Trophoblast cell (in vitro differentiated cells and primary cell): ENCODE measurements around the gene LPP.

ENCODE experiments used
- DNase-seq, 2 donors: peaks; one replicate each; pipeline ENCODE4 v3.0.0-alpha.2; 2016
- H2AFZ ChIP-seq: 2 replicates; pipeline ENCODE4 v1.6.1; 2013; ENCODE audit warnings: low read length, moderate library complexity, mild to moderate bottlenecking; ENCODE audit not compliant: insufficient read depth, poor library complexity
- H2AK5ac ChIP-seq: 2 replicates; pipeline ENCODE4 v1.6.1; 2013; ENCODE audit warnings: mild to moderate bottlenecking, low read length
- H2BK120ac ChIP-seq: 2 replicates; pipeline ENCODE4 v1.6.1; 2013; ENCODE audit warnings: low read length, mild to moderate bottlenecking, moderate library complexity; ENCODE audit not compliant: insufficient read depth, poor library complexity
- H2BK12ac ChIP-seq: 2 replicates; pipeline ENCODE4 v1.6.1; 2013; ENCODE audit warnings: mild to moderate bottlenecking, low read length, moderate library complexity
- H2BK5ac ChIP-seq: 2 replicates; pipeline ENCODE4 v1.6.1; 2013; ENCODE audit warnings: low read length, low read depth, moderate library complexity, mild to moderate bottlenecking; ENCODE audit not compliant: poor library complexity
- H3K14ac ChIP-seq: 2 replicates; pipeline ENCODE4 v1.6.1; 2013; ENCODE audit warnings: mild to moderate bottlenecking, low read length
- H3K18ac ChIP-seq: 2 replicates; pipeline ENCODE4 v1.6.1; 2013; ENCODE audit warnings: mild to moderate bottlenecking, low read length
- H3K23ac ChIP-seq: 2 replicates; pipeline ENCODE4 v1.6.1; 2013; ENCODE audit warnings: low read length
- H3K27ac ChIP-seq: 2 replicates; pipeline ENCODE4 v1.5.1; 2013; ENCODE audit warnings: low read depth, mild to moderate bottlenecking, inconsistent platforms, low read length, moderate library complexity
- H3K27me3 ChIP-seq: 2 replicates; pipeline ENCODE4 v1.6.1; 2013; ENCODE audit warnings: inconsistent platforms, mild to moderate bottlenecking, low read length, moderate library complexity; ENCODE audit not compliant: insufficient read depth
- H3K36me3 ChIP-seq, 2 experiments: 1 replicate in 1 of 2; 2 replicates in 1 of 2; pipeline ENCODE4 v1.6.1; 2013; ENCODE audit warnings: low read length in 2 of 2, mild to moderate bottlenecking in 2 of 2, moderate library complexity in 1 of 2; ENCODE audit not compliant: insufficient read depth in 2 of 2, control insufficient read depth in 1 of 2
- H3K4ac ChIP-seq: 2 replicates; pipeline ENCODE4 v1.6.1; 2013; ENCODE audit warnings: low read depth, mild to moderate bottlenecking, low read length, moderate library complexity
- H3K4me1 ChIP-seq, 2 experiments: 1 replicate in 1 of 2; 2 replicates in 1 of 2; pipeline ENCODE4 v1.6.1; 2013; ENCODE audit warnings: low read length in 2 of 2, mild to moderate bottlenecking in 2 of 2, moderate library complexity in 1 of 2; ENCODE audit not compliant: insufficient read depth in 2 of 2, control insufficient read depth in 1 of 2
- H3K4me2 ChIP-seq: 2 replicates; pipeline ENCODE4 v1.6.1; 2013; ENCODE audit warnings: inconsistent platforms, mild to moderate bottlenecking, low read length, moderate library complexity
- H3K4me3 ChIP-seq: 2 replicates; pipeline ENCODE4 v1.5.1; 2013; ENCODE audit warnings: mild to moderate bottlenecking, low read depth, low read length, inconsistent platforms
- H3K79me1 ChIP-seq: one replicate; pipeline ENCODE4 v1.6.1; 2013; ENCODE audit warnings: low read length
- H3K79me2 ChIP-seq: 2 replicates; pipeline ENCODE4 v1.6.1; 2013; ENCODE audit warnings: low read length, mild to moderate bottlenecking; ENCODE audit not compliant: control insufficient read depth, insufficient read depth, poor library complexity
- H3K9ac ChIP-seq: 2 replicates; pipeline ENCODE4 v1.6.1; 2013; ENCODE audit warnings: mild to moderate bottlenecking, low read length
- H3K9me3 ChIP-seq: 2 replicates; pipeline ENCODE4 v1.6.1; 2013; ENCODE audit warnings: low read depth, mild to moderate bottlenecking, control low read depth, inconsistent platforms, low read length; ENCODE audit not compliant: insufficient read depth
- H4K12ac ChIP-seq: 2 replicates; pipeline ENCODE4 v1.6.1; 2013; ENCODE audit warnings: low read depth, mild to moderate bottlenecking, low read length, moderate library complexity
- H4K8ac ChIP-seq: 2 replicates; pipeline ENCODE4 v1.6.1; 2013; ENCODE audit warnings: low read depth, mild to moderate bottlenecking, low read length, moderate library complexity
- H4K91ac ChIP-seq: one replicate; pipeline ENCODE4 v1.6.1; 2013; ENCODE audit warnings: low read depth, mild to moderate bottlenecking, low read length, moderate library complexity
- WGBS: extraction: QIAGEN DNeasy Blood & Tissue Kit; methylation state at CpG from one replicate; pipeline ENCODE4 v1.1.7; 2013; ENCODE audit warnings: missing lambda C conversion rate; ENCODE audit not compliant: insufficient read length, insufficient coverage; ENCODE audit errors: extremely low coverage; 5-methylcytosine and 5-hydroxymethylcytosine counted together

LPP gene

DNA sequence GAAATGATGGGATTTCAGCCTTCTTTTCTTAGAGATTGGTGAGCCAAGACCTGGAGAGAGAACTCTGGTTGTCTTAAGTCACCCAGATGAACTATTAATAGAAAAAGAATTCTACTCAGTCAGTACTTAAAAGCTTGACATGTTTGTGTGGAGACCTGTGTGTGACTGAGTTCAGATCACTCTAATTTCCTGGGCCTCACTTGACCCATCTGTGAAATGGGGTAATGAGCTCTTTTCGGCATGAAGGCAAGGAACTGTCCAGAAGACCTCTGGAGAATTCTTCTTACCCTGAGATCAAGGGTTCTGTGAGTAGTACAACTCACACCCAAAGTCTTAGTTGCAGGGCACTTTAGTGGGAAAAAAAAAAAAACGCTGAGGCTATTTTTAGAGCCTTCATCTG, 92.9 kb downstream of the LPP start:
- Histone ChIP-seq H3K9ac (no peak overlapping the region), H2BK120ac (no peak overlapping the region), H2BK12ac (no peak overlapping the region), H4K8ac (no peak overlapping the region), H3K27ac (no peak overlapping the region), H3K23ac (no peak overlapping the region), H3K9me3 (no peaks in the 10 kb centered on the region), H3K79me2 (peaks cover 2% of the 10 kb centered on the region), H3K4me3 (no peak overlapping the region), H3K36me3 (peaks cover 2 to 3% of the 10 kb centered on the region in 2 experiments), H2BK5ac (no peak overlapping the region), H2AFZ (no peak overlapping the region), H4K91ac (no peak overlapping the region), H3K14ac (no peak overlapping the region), H2AK5ac (no peak overlapping the region), H3K4me2 (no peak overlapping the region), H4K12ac (no peak overlapping the region), H3K27me3 (no peaks in the 10 kb centered on the region), H3K4ac (no peak overlapping the region), H3K18ac (no peak overlapping the region), H3K79me1 (no peaks in the 10 kb centered on the region), H3K4me1 (peaks cover 0 to 11% of the 10 kb centered on the region in 2 experiments)
- no peak for DNase-seq
- no CpG with 5 or more reads among the region's 2 CpGs for WGBS

DNA sequence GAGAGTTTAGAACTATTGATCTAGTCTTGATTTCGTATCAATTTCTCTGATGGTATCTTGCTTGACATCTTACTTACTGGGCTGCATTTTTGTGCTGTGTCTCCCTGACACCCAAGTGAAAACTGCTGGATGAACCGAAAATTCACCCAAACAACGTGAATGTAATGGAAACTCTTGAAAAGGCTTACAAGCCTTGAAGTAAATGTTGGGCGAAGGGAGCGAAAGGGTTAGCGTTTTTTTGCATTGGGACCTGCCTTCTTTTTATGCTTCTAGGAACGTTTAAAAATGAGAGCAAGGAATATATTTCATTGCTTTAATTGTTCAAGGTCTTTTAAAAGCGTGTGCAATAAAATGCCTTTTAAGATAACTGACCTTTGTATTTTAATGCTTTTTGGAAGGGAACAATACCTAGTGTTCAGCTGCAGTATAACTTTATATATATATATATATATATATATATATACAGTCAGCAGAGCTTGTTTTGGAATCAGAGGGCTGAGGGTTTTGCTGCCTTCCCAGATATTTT, 94.1 kb downstream of the LPP start:
- no peak overlapping the region for H4K8ac ChIP-seq
- no peak overlapping the region for H4K91ac ChIP-seq
- peaks cover 2 to 3% of the 10 kb centered on the region in 2 experiments for H3K36me3 ChIP-seq
- H3K4me1 ChIP-seq, result peaks cover 0 to 11% of the 10 kb centered on the region in 2 experiments
- H3K27me3 ChIP-seq, result no peaks in the 10 kb centered on the region
- no peaks in the 10 kb centered on the region for H3K9me3 ChIP-seq
- no peak overlapping the region for H3K4me3 ChIP-seq
- WGBS, result no CpG with 5 or more reads among the region's 8 CpGs
- H2AK5ac ChIP-seq, result no peak overlapping the region
- H2AFZ ChIP-seq, result no peak overlapping the region
- no peak overlapping the region for H3K9ac ChIP-seq
- H2BK5ac ChIP-seq, result no peak overlapping the region
- H2BK12ac ChIP-seq, result no peak overlapping the region
- no peak overlapping the region for H3K23ac ChIP-seq
- H3K4me2 ChIP-seq, result no peak overlapping the region
- no peak overlapping the region for H3K27ac ChIP-seq
- no peak overlapping the region for H4K12ac ChIP-seq
- no peak for DNase-seq
- no peaks in the 10 kb centered on the region for H3K79me1 ChIP-seq
- no peak overlapping the region for H3K14ac ChIP-seq
- H3K18ac ChIP-seq, result no peak overlapping the region
- H2BK120ac ChIP-seq, result no peak overlapping the region
- H3K4ac ChIP-seq, result no peak overlapping the region
- peaks cover 2% of the 10 kb centered on the region for H3K79me2 ChIP-seq

GRCh38 chr3:188253123-188253793, 99.3 kb downstream of the LPP start:
- peaks cover 2 to 3% of the 10 kb centered on the region in 2 experiments for H3K36me3 ChIP-seq
- no peak overlapping the region for H2BK5ac ChIP-seq
- H3K79me1 ChIP-seq, result no peaks in the 10 kb centered on the region
- no peak overlapping the region for H2BK12ac ChIP-seq
- H3K4me2 ChIP-seq, result no peak overlapping the region
- no peak overlapping the region for H4K12ac ChIP-seq
- no peak overlapping the region for H3K27ac ChIP-seq
- H2AK5ac ChIP-seq, result no peak overlapping the region
- no peak overlapping the region for H3K4ac ChIP-seq
- H3K27me3 ChIP-seq, result no peaks in the 10 kb centered on the region
- H3K18ac ChIP-seq, result no peak overlapping the region
- H3K79me2 ChIP-seq, result peaks cover 2% of the 10 kb centered on the region
- H2AFZ ChIP-seq, result no peak overlapping the region
- H3K9ac ChIP-seq, result no peak overlapping the region
- no peak overlapping the region for H4K91ac ChIP-seq
- no peak overlapping the region for H3K14ac ChIP-seq
- H3K23ac ChIP-seq, result no peak overlapping the region
- H3K4me1 ChIP-seq, result peaks cover 0 to 4% of the 10 kb centered on the region in 2 experiments
- no peak overlapping the region for H4K8ac ChIP-seq
- H3K9me3 ChIP-seq, result no peaks in the 10 kb centered on the region
- WGBS, result no CpG with 5 or more reads among the region's 5 CpGs
- H3K4me3 ChIP-seq, result no peak overlapping the region
- H2BK120ac ChIP-seq, result no peak overlapping the region
- DNase-seq, result peak in 1 of 2 donors; percentile 25

DNA sequence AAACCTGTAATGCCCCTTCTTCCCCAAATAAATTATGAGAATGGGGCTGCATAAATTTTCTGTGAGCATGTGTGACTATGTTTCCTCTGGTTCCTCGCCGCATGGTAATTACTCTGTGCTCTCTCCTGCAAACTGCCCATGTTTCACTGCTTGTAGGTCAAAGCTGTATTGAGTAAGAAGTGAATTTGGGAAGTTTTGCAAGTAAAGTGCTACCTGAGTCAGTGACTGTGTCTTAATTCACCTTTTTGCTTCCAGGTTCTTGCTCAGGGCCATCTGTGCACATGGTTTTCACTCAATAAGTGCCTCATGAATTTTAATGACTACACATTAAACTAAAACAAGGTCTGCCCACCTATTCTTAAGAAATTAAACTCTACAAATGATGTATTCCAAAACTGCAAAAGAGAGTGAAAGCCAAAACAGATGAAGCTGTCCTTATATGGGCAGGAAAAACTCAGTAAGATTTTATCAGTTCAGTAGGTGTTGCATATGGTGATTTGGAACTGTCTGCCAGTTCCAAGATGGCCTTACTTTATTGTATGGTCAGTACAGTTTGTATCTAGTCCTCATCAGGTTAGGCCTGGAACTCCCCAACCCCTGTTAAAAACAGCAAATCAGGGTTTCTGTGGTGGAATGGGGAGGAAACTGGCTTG, 100.0 kb downstream of the LPP start:
- H3K9me3 ChIP-seq, result no peaks in the 10 kb centered on the region
- H3K79me1 ChIP-seq, result no peaks in the 10 kb centered on the region
- no peak overlapping the region for H2BK5ac ChIP-seq
- H3K4ac ChIP-seq, result peak overlapping the region; percentile 6
- no peak overlapping the region for H3K14ac ChIP-seq
- no peaks in the 10 kb centered on the region for H3K27me3 ChIP-seq
- no peak overlapping the region for H3K4me3 ChIP-seq
- peaks cover 2% of the 10 kb centered on the region for H3K79me2 ChIP-seq
- H3K9ac ChIP-seq, result no peak overlapping the region
- no peak overlapping the region for H3K27ac ChIP-seq
- peaks cover 0 to 4% of the 10 kb centered on the region in 2 experiments for H3K4me1 ChIP-seq
- WGBS, result no CpG with 5 or more reads among the region's 2 CpGs
- H2BK12ac ChIP-seq, result no peak overlapping the region
- H2AFZ ChIP-seq, result no peak overlapping the region
- H2BK120ac ChIP-seq, result no peak overlapping the region
- no peak overlapping the region for H4K8ac ChIP-seq
- no peak for DNase-seq
- H4K91ac ChIP-seq, result no peak overlapping the region
- no peak overlapping the region for H3K23ac ChIP-seq
- H3K4me2 ChIP-seq, result no peak overlapping the region
- H3K18ac ChIP-seq, result no peak overlapping the region
- no peak overlapping the region for H4K12ac ChIP-seq
- no peak overlapping the region for H2AK5ac ChIP-seq
- peaks cover 2 to 3% of the 10 kb centered on the region in 2 experiments for H3K36me3 ChIP-seq
